Upper lobe of right lung (tissue), 1 donor: ENCODE measurements around the gene PSAP. TPM values are rescaled to one million over a fixed set of nuclear protein-coding genes. Genes with fewer than 3 reads are reported as not detected.

Source experiments
- ATAC-seq: fragments of 200-7000 bp; cut with Tn5 transposase; one replicate; pipeline ENCODE4 v1.9.1; 2020; ENCODE audit warnings: mild to moderate bottlenecking, moderate library complexity
- DNase-seq: peaks from one replicate; pipeline ENCODE4 v3.0.0-alpha.2; 2020
- H3K27ac ChIP-seq: fragments of 200-600 bp; one replicate; pipeline ENCODE4 v1.8.0; 2022
- H3K27me3 ChIP-seq: fragments of 200-600 bp; one replicate; pipeline ENCODE4 v1.8.0; 2022; ENCODE audit warnings: mild to moderate bottlenecking
- H3K36me3 ChIP-seq: fragments of 200-600 bp; one replicate; pipeline ENCODE4 v1.8.0; 2022
- H3K4me1 ChIP-seq: fragments of 200-600 bp; one replicate; pipeline ENCODE4 v1.8.0; 2022
- H3K4me3 ChIP-seq: fragments of 200-600 bp; one replicate; pipeline ENCODE4 v1.8.0; 2022; ENCODE audit warnings: mild to moderate bottlenecking
- H3K9me3 ChIP-seq: fragments of 200-600 bp; one replicate; pipeline ENCODE4 v1.8.0; 2022
- CTCF ChIP-seq: fragments of 200-600 bp; IDR thresholded peaks from one replicate; pipeline ENCODE4 v1.8.0; 2022; ENCODE audit warnings: antibody characterized with exemption
- intact Hi-C: fragments of 100-400 bp; cut with DNase I; formaldehyde crosslinking; loops from one replicate; pipeline ENCODE4 v1.11.0; 2022
- total RNA-seq: library from RNA; stranded (reverse); fragmentation: NEBNext Ultra II Directional; extraction: Animal tissue kit (Norgen Biotek cat#: 25700); gene quantifications from one replicate; pipeline ENCODE4 v1.2.1, GENCODE V29; 2021
- donor health status: DM: no; HTN: yes; CAD: no; lungs with severe emphysema.

Gene PSAP
- total RNA-seq, 1 donor from 2014 or later: 1,464 TPM

- H3K36me3 ChIP-seq: no peaks in the 10 kb centered on the region
- H3K9me3 ChIP-seq: no peaks in the 10 kb centered on the region
- no peak overlapping the region for H3K4me3 ChIP-seq
- no peak for TF ChIP-seq CTCF
- no peak overlapping the region for H3K27ac ChIP-seq
- DNase-seq (no peak), ATAC-seq (no peak)
- H3K27me3 ChIP-seq: no peaks in the 10 kb centered on the region
- H3K4me1 ChIP-seq: peaks cover 81% of the 10 kb centered on the region
- intact Hi-C loops: no loop called here
These were observed 7.0 kb downstream of the PSAP start for GRCh38 chr10:71844084-71844483.

DNA sequence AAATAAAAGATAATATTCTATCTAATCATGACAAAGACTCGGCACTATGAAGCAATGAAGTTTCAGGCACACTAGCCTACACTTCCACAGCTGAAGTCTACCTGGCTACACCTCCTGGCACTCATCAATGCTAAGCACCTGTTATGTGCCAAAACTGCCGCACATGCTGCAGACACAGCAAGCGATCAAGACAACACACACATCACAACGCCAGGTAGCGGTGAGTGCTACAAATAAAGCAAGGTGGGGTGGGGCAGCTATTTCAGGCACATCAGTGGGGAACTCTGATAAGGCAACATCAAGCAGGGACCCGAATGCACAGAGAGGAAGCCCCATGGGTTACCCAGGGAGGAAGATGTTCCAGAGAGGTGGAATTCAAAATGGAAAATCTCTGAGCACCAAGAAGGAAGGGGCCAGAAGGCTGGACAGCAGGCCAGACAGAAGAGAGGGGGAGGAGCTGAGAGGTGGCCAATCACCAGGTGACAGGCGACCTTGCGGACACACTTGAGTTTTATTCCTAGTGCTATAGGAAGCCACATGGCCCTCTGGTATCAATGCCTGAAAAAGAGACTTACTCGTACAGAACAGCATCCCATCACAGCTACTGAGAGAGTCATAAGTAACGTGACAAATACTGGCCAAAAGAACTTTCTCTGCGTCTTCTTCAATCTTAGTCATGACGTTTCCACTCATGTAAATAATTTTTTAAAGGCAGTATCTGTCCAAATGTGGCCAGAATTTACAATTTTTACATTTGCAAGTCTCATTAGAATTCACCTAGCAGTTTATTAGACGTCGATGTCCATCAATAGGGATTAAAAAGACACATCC lies 8.0 kb downstream of the PSAP start:
- DNase-seq: no peak
- no peak overlapping the region for H3K27ac ChIP-seq
- intact Hi-C loops: no loop called here
- H3K36me3 ChIP-seq: no peaks in the 10 kb centered on the region
- peaks cover 83% of the 10 kb centered on the region for H3K4me1 ChIP-seq
- no peaks in the 10 kb centered on the region for H3K27me3 ChIP-seq
- no peak for TF ChIP-seq CTCF
- H3K4me3 ChIP-seq: no peak overlapping the region
- ATAC-seq: no peak
- no peaks in the 10 kb centered on the region for H3K9me3 ChIP-seq

DNA sequence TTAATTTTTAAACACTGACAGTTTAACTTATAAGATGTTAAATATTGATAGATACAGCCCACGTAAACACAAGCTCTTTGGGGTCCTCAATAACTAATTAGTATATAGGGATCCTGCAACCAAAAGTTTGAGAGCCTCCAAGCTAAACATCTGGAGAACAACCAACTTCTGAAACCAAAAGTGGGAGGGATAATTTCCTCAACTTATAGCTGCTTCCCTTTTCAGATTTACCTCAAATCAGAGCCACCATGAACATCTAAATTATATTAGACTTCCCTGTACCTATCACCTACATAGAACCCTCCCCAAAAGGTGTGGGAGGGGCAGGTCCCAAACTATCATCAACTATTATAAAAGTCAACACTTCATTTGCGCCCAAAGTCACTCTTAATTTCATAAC lies 8.6 kb downstream of the PSAP start:
- no peak overlapping the region for H3K4me3 ChIP-seq
- ATAC-seq: no peak
- no peak for TF ChIP-seq CTCF

GRCh38 chr10:71840958-71841335 lies 10.1 kb downstream of the PSAP start:
- intact Hi-C loops: no loop called here
- H3K27me3 ChIP-seq: no peaks in the 10 kb centered on the region
- H3K36me3 ChIP-seq: no peaks in the 10 kb centered on the region
- no peak overlapping the region for H3K4me3 ChIP-seq
- ATAC-seq (no peak), DNase-seq (no peak)
- H3K9me3 ChIP-seq: no peaks in the 10 kb centered on the region
- TF ChIP-seq CTCF: no peak
- H3K27ac ChIP-seq: no peak overlapping the region
- peaks cover 90% of the 10 kb centered on the region for H3K4me1 ChIP-seq

More for the DNA sequence above, 8.6 kb downstream of the PSAP start:
- no peak for DNase-seq
- intact Hi-C loops: no loop called here
- Histone ChIP-seq H3K27ac (no peak overlapping the region), H3K27me3 (no peaks in the 10 kb centered on the region), H3K9me3 (no peaks in the 10 kb centered on the region), H3K36me3 (no peaks in the 10 kb centered on the region), H3K4me1 (peaks cover 83% of the 10 kb centered on the region)

GRCh38 chr10:71840177-71840957 lies 10.7 kb downstream of the PSAP start:
- no peaks in the 10 kb centered on the region for H3K9me3 ChIP-seq
- no peaks in the 10 kb centered on the region for H3K36me3 ChIP-seq
- DNase-seq (no peak), ATAC-seq (peak; percentile 66)
- TF ChIP-seq CTCF: no peak
- no peak overlapping the region for H3K4me3 ChIP-seq
- no peaks in the 10 kb centered on the region for H3K27me3 ChIP-seq
- peaks cover 90% of the 10 kb centered on the region for H3K4me1 ChIP-seq
- no peak overlapping the region for H3K27ac ChIP-seq
- intact Hi-C loops: no loop called here
